GM10266 (cell line): ENCODE results near the gene SPATA9.
"Not testable (repeated sequence)": the region's sequence is repeated elsewhere in the genome, so short reads cannot be mapped to it uniquely, and the experiment has no call there.

Experiments
- DNase-seq: peaks from one replicate; pipeline ENCODE4 v3.0.0; 2012; ENCODE audit errors: extremely low spot score
- TF ChIP-seq, protein P1 (sequence below): IDR thresholded peaks from 2 replicates; pipeline ENCODE4 v1.5.1; 2012; ENCODE audit warnings: mild to moderate bottlenecking, low read depth; ENCODE audit not compliant: control insufficient read depth, insufficient read depth; ENCODE audit errors: missing control alignments

SPATA9 gene

DNA sequence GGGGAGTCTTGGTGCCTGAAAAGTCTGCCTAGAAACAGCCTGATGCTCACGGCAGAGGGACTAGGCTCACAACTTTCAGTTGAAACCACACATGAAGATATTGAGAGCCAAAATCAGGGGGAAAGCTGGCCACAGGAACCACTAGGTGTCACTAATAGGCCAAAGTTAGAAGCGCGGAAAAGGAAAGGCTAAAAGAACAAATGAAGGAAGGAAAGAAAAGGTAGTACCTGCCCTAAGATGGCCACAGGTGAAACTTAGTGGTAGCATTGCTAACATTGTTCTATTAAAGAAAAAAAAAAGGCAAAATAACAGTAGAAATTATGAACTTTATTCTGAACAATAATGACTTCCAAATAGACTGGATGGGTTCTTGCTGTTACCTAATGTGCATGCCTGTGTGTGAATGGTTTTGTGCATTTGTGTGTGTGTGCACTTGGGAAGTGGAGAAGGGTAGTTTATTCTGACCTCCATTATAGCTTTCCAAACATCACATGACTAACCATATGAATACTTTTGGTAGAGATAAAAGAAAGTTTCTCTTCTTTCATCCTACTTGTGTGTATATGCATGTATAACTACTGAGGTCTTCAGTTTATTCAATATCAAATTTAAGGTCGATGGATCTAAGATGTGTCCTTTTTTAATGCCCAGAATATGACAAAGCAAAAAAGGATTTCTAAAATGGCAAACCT lies 38.3 kb downstream of the SPATA9 start:
- TF ChIP-seq, protein P1, sequence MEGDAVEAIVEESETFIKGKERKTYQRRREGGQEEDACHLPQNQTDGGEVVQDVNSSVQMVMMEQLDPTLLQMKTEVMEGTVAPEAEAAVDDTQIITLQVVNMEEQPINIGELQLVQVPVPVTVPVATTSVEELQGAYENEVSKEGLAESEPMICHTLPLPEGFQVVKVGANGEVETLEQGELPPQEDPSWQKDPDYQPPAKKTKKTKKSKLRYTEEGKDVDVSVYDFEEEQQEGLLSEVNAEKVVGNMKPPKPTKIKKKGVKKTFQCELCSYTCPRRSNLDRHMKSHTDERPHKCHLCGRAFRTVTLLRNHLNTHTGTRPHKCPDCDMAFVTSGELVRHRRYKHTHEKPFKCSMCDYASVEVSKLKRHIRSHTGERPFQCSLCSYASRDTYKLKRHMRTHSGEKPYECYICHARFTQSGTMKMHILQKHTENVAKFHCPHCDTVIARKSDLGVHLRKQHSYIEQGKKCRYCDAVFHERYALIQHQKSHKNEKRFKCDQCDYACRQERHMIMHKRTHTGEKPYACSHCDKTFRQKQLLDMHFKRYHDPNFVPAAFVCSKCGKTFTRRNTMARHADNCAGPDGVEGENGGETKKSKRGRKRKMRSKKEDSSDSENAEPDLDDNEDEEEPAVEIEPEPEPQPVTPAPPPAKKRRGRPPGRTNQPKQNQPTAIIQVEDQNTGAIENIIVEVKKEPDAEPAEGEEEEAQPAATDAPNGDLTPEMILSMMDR: peak; percentile 85

DNA sequence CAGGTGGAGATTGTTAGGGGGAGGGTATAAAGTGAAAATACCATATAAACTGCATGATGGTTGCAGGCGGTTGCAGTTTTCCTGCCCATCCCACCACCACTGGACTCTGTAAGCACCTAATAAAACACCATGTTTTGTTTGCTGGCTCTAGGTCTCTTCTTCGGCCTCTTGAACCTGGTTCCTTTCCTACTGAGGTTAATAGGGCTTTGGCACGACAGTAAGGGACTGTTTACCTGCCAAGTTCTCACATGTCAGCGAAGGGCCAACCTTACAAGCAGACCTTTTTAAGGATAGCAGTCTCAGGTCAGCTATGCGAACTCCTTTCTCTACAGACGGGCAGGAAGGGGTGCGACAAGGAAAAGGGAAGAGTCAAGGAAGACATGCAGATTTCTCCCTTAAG lies 39.6 kb downstream of the SPATA9 start:
- no peak for DNase-seq
- TF ChIP-seq, protein P1: no peak

More for the DNA sequence above, 38.3 kb downstream of the SPATA9 start:
- peak; percentile 64 for DNase-seq

DNA sequence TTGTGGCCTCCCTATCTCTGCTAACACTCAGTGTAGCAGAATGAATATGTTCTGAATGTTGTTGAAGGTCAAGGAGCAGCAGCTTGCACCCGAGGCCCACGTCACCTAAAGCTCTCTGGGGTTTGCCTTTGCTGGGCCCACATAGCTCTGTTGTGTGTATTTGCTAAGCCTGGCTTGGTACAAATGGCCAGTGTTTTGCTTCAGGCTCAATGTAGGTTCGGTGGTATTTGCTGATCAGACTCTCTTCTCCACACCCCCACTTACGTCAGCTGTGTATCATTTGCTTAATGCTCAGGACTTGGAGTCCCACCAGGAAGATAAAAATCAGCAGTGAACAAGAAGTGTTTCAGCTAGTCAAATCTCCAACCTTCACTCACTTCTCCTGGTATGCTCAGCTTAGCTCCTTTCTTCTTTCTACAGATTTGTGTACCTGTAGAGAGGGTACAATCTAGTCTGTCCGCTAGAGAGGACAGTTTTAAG lies 41.0 kb downstream of the SPATA9 start:
- TF ChIP-seq, protein P1: no peak
- no peak for DNase-seq

- TF ChIP-seq, protein P1: no peak
- DNase-seq: no peak
These were observed 44.2 kb downstream of the SPATA9 start for GRCh38 chr5:95638632-95639031.

- no peak for DNase-seq
- TF ChIP-seq, protein P1: no peak
These were observed 48.7 kb downstream of the SPATA9 start for GRCh38 chr5:95634081-95634480.

DNA sequence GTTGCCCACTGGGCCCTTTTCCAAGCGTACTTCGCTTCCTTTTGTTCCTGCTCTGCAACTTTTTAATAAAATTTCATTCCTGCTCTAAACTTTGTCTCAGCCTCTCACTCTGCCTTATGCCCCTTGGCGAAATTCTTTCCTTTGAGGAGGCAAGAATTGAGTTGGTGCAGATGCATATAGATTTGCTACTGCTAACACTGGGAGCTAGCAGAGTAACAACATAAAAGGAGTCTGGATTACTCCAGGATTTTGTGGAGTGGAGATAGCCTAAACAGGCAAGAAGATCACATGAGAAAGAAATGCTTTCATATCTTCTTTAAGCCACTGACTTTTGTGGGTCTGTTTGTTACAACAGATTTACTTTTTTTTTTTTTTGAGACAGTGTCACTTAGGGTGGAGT lies 49.1 kb downstream of the SPATA9 start:
- no peak for DNase-seq
- TF ChIP-seq, protein P1: no peak

GRCh38 chr5:95632942-95633341 lies 49.8 kb downstream of the SPATA9 start:
- not testable (repeated sequence) for DNase-seq
